ENCODE data around the gene NIPA2.

Gene NIPA2

GRCh38 chr15:22881739-22882440 is 43.4 kb downstream of the NIPA2 start:
- TF ChIP-seq CTCF (conservative IDR thresholded peaks at IDR 0.05; ENCODE audit: low read depth, low read length) = no peak
- no peak for DNase-seq (ENCODE audit: low read depth)
- no peak overlapping the region for H3K4me3 ChIP-seq (ENCODE audit: low read length)

DNA sequence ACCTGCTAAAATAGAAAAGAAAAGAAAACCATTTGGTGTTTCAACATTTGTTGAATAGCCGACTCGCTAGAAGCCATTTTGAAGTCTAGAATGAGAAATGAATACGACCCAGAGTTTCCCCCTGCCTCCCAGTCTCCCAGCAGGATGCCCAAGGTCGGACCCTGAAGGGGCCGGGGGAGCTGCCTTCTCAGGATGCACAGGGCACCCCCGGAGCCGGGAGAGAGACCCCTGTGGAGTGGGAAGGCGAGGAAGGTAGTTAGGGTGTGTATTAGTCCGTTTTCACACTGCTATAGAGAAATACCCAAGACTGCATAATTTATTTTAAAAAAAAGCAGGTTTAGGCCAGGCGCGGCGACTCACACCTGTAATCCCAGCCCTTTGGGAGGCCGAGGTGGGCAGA is 44.7 kb downstream of the NIPA2 start:
- no peak for TF ChIP-seq CTCF (conservative IDR thresholded peaks at IDR 0.05; ENCODE audit: low read depth, low read length)
- DNase-seq (ENCODE audit: low read depth) = no peak

GRCh38 chr15:22884344-22884743 is 45.9 kb downstream of the NIPA2 start:
- peak; percentile 42 for TF ChIP-seq CTCF (conservative IDR thresholded peaks at IDR 0.05; ENCODE audit: low read depth, low read length)
- no peak overlapping the region for H3K4me3 ChIP-seq (ENCODE audit: low read length)
- no peak for DNase-seq (ENCODE audit: low read depth)

More for the DNA sequence above, 44.7 kb downstream of the NIPA2 start:
- H3K4me3 ChIP-seq (ENCODE audit: low read length) = no peak overlapping the region

- no peak for TF ChIP-seq CTCF (conservative IDR thresholded peaks at IDR 0.05; ENCODE audit: low read depth, low read length)
- no peak for DNase-seq (ENCODE audit: low read depth)
- H3K4me3 ChIP-seq (ENCODE audit: low read length) = no peak overlapping the region
Observed at GRCh38 chr15:22885120-22885519, 46.7 kb downstream of the NIPA2 start.

GRCh38 chr15:22887157-22887951 is 48.9 kb downstream of the NIPA2 start:
- H3K4me3 ChIP-seq (ENCODE audit: low read length) = no peak overlapping the region
- DNase-seq (ENCODE audit: low read depth) = peak; percentile 3
- TF ChIP-seq CTCF (conservative IDR thresholded peaks at IDR 0.05; ENCODE audit: low read depth, low read length) = no peak

DNA sequence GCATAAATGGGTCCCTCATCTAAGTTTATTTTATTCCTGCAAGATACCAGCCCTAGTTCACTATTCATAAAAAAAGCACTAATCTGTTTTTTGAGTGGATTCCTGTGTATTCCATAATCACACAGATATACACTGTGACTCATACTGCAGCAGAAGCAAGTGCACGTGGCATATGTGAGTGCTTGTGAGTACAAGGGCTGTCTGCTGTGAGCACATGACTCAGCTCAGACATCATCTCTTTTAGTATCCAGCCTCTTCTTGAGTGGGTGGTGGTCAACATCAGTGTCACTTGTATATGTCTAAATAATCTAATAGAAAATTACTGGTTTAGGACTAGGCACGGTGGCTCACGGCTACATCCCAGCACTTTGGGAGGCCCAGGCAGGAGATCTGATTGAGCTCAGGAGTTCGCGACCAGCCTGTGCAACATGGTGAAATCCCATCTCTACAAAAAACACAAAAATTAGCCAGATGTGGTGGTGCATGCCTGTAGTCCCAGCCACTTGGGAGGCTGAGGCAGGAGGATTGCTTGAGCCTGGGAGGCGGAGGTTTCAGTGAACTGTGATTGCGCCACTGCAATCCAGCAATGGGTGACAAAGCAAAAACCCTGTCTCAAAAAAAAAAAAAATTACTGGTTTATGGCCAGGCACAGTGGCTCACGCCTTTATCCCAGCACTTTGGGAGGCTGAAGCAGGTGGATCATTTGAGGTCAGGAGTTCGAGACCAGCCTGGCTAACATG is 49.8 kb downstream of the NIPA2 start:
- no peak for TF ChIP-seq CTCF (conservative IDR thresholded peaks at IDR 0.05; ENCODE audit: low read depth, low read length)
- H3K4me3 ChIP-seq (ENCODE audit: low read length) = no peak overlapping the region
- DNase-seq (ENCODE audit: low read depth) = peak; percentile 80

Measured in retinal pigment epithelial cell (primary cell).